H9 (cell line): Measurements from ENCODE around the gene LIMS2. TPM values are rescaled to one million over a fixed set of nuclear protein-coding genes. Genes with fewer than 3 reads are reported as not detected.

Source experiments
- DNase-seq: peaks from one replicate; pipeline ENCODE4 v3.0.0-alpha.2; 2017
- H2AFZ ChIP-seq: one replicate; pipeline ENCODE4 v1.6.1; 2013; ENCODE audit warnings: mild to moderate bottlenecking, low read length, control low read depth, moderate library complexity
- H2AK5ac ChIP-seq: 2 replicates; pipeline ENCODE4 v1.6.1; 2013; ENCODE audit warnings: low read length, control low read depth, mixed read lengths; ENCODE audit not compliant: insufficient read length
- H2BK120ac ChIP-seq: one replicate; pipeline ENCODE4 v1.6.1; 2013; ENCODE audit warnings: low read depth, mild to moderate bottlenecking, low read length, control low read depth, inconsistent platforms; ENCODE audit not compliant: poor library complexity, severe bottlenecking
- H2BK12ac ChIP-seq: 2 replicates; pipeline ENCODE4 v1.6.1; 2013; ENCODE audit warnings: low read length, control low read depth, mixed read lengths, low read depth; ENCODE audit not compliant: insufficient read length
- H2BK15ac ChIP-seq: 2 replicates; pipeline ENCODE4 v1.6.1; 2013; ENCODE audit warnings: low read depth, low read length, control low read depth
- H2BK20ac ChIP-seq: one replicate; pipeline ENCODE4 v1.6.1; 2013; ENCODE audit warnings: low read depth, mild to moderate bottlenecking, low read length, control low read depth, inconsistent platforms; ENCODE audit not compliant: poor library complexity, severe bottlenecking
- H2BK5ac ChIP-seq: 2 replicates; pipeline ENCODE4 v1.6.1; 2013; ENCODE audit warnings: low read length, control low read depth, mixed read lengths; ENCODE audit not compliant: insufficient read length
- H3K14ac ChIP-seq: 2 replicates; pipeline ENCODE4 v1.6.1; 2013; ENCODE audit warnings: low read length, control low read depth; ENCODE audit not compliant: insufficient read depth
- H3K18ac ChIP-seq: 2 replicates; pipeline ENCODE4 v1.6.1; 2013; ENCODE audit warnings: low read depth, mild to moderate bottlenecking, mixed read lengths, low read length, control low read depth; ENCODE audit not compliant: insufficient read length
- H3K23ac ChIP-seq: 2 replicates; pipeline ENCODE4 v1.6.1; 2013; ENCODE audit warnings: low read length, control low read depth, mixed read lengths, low read depth; ENCODE audit not compliant: insufficient read length
- H3K23me2 ChIP-seq: 2 replicates; pipeline ENCODE4 v1.6.1; 2013; ENCODE audit warnings: low read depth, mild to moderate bottlenecking, mixed read lengths, low read length, control low read depth; ENCODE audit not compliant: insufficient read length, poor library complexity, severe bottlenecking
- H3K27ac ChIP-seq: 2 replicates; pipeline ENCODE4 v1.5.1; 2013; ENCODE audit warnings: low read length, control low read depth, mixed read lengths, low read depth; ENCODE audit not compliant: insufficient read length
- H3K27me3 ChIP-seq: 2 replicates; pipeline ENCODE4 v1.6.1; 2013; ENCODE audit warnings: low read length, control low read depth, inconsistent platforms; ENCODE audit not compliant: insufficient read depth
- H3K4ac ChIP-seq: 2 replicates; pipeline ENCODE4 v1.6.1; 2013; ENCODE audit warnings: low read depth, mild to moderate bottlenecking, control low read depth, inconsistent platforms, low read length, moderate library complexity
- H3K4me1 ChIP-seq: 2 replicates; pipeline ENCODE4 v1.6.1; 2013; ENCODE audit warnings: low read length, control low read depth, inconsistent platforms; ENCODE audit not compliant: insufficient read depth
- H3K4me2 ChIP-seq: 2 replicates; pipeline ENCODE4 v1.6.1; 2013; ENCODE audit warnings: low read length, control low read depth, mixed read lengths; ENCODE audit not compliant: insufficient read length, insufficient read depth
- H3K56ac ChIP-seq: 2 replicates; pipeline ENCODE4 v1.6.1; 2013; ENCODE audit warnings: low read depth, mild to moderate bottlenecking, mixed read lengths, low read length, control low read depth; ENCODE audit not compliant: insufficient read length
- H3K79me1 ChIP-seq: 2 replicates; pipeline ENCODE4 v1.6.1; 2013; ENCODE audit warnings: low read depth, mild to moderate bottlenecking, moderate library complexity, low read length, control low read depth, inconsistent platforms; ENCODE audit not compliant: insufficient read depth, poor library complexity, severe bottlenecking
- H3K79me2 ChIP-seq: 2 replicates; pipeline ENCODE4 v1.6.1; 2013; ENCODE audit warnings: low read length, control low read depth, inconsistent platforms; ENCODE audit not compliant: insufficient read depth
- H3K9ac ChIP-seq: 2 replicates; pipeline ENCODE4 v1.6.1; 2013; ENCODE audit warnings: low read length, control low read depth, mixed read lengths; ENCODE audit not compliant: insufficient read length; ENCODE audit errors: extremely low read depth
- H3K9me3 ChIP-seq: one replicate; pipeline ENCODE4 v1.6.1; 2013; ENCODE audit warnings: low read depth, low read length, inconsistent platforms; ENCODE audit not compliant: control insufficient read depth
- H3T11ph ChIP-seq: one replicate; pipeline ENCODE4 v1.6.1; 2013; ENCODE audit warnings: mild to moderate bottlenecking, low read length, control low read depth, inconsistent platforms
- H4K20me1 ChIP-seq: one replicate; pipeline ENCODE4 v1.6.1; 2013; ENCODE audit not compliant: control insufficient read depth, insufficient read length, insufficient read depth
- H4K5ac ChIP-seq: 2 replicates; pipeline ENCODE4 v1.6.1; 2013; ENCODE audit warnings: low read depth, mild to moderate bottlenecking, mixed read lengths, low read length, control low read depth; ENCODE audit not compliant: insufficient read length
- H4K8ac ChIP-seq: replicated peaks from 2 replicates; pipeline ENCODE4 v1.6.1; 2013; ENCODE audit warnings: low read length, control low read depth, mixed read lengths, low read depth; ENCODE audit not compliant: insufficient read length
- H4K91ac ChIP-seq: 2 replicates; pipeline ENCODE4 v1.6.1; 2013; ENCODE audit warnings: low read depth, mild to moderate bottlenecking, moderate library complexity, mixed read lengths, low read length, control low read depth; ENCODE audit not compliant: insufficient read length
- H3K27ac Mint-ChIP-seq, 3 experiments: 2 replicates in 2 of 3; 3 replicates in 1 of 3; pipeline ENCODE4 v1.8.0; 2020 to 2021; ENCODE audit warnings: mixed read lengths in 3 of 3, mild to moderate bottlenecking in 1 of 3, moderate library complexity in 1 of 3
- H3K27me3 Mint-ChIP-seq: 2 replicates; pipeline ENCODE4 v1.8.0; 2021; ENCODE audit warnings: low read depth, mild to moderate bottlenecking, moderate library complexity, mixed read lengths
- H3K36me3 Mint-ChIP-seq, 3 experiments: 2 replicates in 2 of 3; 3 replicates in 1 of 3; pipeline ENCODE4 v1.8.0; 2020 to 2021; ENCODE audit warnings: low read depth in 3 of 3, mixed read lengths in 3 of 3; ENCODE audit not compliant: insufficient read depth in 1 of 3
- H3K4me1 Mint-ChIP-seq, 2 experiments: 2 replicates each; pipeline ENCODE4 v1.8.0; 2020; ENCODE audit warnings: mixed read lengths in 2 of 2
- H3K4me3 Mint-ChIP-seq, 2 experiments: 2 replicates in 1 of 2; 3 replicates in 1 of 2; pipeline ENCODE4 v1.8.0; 2020 to 2021; ENCODE audit warnings: mild to moderate bottlenecking in 2 of 2, mixed read lengths in 2 of 2, moderate library complexity in 1 of 2
- H3K9me3 Mint-ChIP-seq, 2 experiments: 2 replicates in 1 of 2; 3 replicates in 1 of 2; pipeline ENCODE4 v1.8.0; 2020; ENCODE audit warnings: mild to moderate bottlenecking in 2 of 2, mixed read lengths in 2 of 2, moderate library complexity in 1 of 2
- CTCF ChIP-seq: fragments of 200-600 bp; sonication (generic); conservative IDR thresholded peaks from 3 replicates; pipeline ENCODE4 v1.8.0; 2021; ENCODE audit warnings: antibody characterized with exemption, mild to moderate bottlenecking
- WGBS: extraction: QIAGEN DNeasy Blood & Tissue Kit; methylation state at CpG from one replicate; pipeline ENCODE4 v1.1.7; 2013; ENCODE audit warnings: missing lambda C conversion rate, low lambda C conversion rate, mixed read lengths; ENCODE audit not compliant: insufficient read length; ENCODE audit errors: extremely low coverage; 5-methylcytosine and 5-hydroxymethylcytosine counted together
- total RNA-seq: library from RNA; stranded (reverse); gene quantifications from 2 replicates; pipeline ENCODE4 v1.2.1, GENCODE V29; 2021

The LIMS2 gene
- total RNA-seq, 1 experiment from 2014 or later, result 5.9 TPM

DNA sequence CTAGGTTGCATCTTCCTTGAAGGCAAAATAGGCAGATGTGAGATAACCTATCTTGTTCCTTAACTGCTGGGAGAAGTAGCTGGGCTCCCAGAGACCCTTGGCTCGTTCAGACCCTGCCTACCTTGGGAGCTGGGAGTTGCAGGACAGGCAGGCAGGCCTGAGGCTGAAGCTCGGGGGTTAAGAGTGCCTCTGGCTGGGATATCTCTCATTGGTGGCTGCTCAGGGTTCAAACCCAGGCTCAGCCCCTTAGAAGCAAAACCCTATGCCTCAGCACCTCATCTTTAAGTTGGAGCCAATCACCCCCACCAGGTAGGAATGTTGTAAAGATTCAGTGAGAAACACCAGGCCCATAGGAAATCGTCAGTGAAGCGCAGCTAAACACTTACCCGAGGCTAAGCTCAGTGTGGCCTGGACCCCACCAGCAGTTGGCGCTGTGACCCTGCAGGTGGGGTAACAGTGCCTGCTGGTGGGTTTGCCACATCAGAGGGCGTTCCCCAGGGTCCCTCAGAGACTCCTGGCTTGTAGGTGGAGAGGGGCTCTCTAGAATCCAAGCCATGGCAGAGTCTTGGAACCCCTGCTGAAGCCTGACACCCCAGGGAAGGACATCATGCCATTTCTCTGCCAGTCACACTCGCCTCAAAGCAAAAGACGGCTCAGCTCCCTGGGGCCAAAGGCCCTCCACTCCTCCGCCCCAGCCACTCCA, 84.0 kb downstream of the LIMS2 start:
- no peaks in the 10 kb centered on the region for H3K79me1 ChIP-seq
- no peak overlapping the region for H3K27ac Mint-ChIP-seq
- no peaks in the 10 kb centered on the region; a peak in 1 of 7 replicates for H3K36me3 Mint-ChIP-seq
- no peak overlapping the region for H4K91ac ChIP-seq
- no peak overlapping the region for H3K9ac ChIP-seq
- no peak overlapping the region for H3K27ac ChIP-seq
- no peak overlapping the region for H3K23ac ChIP-seq
- no peaks in the 10 kb centered on the region for H3K27me3 ChIP-seq
- no peak overlapping the region for H2BK120ac ChIP-seq
- no peak overlapping the region for H3K18ac ChIP-seq
- peaks cover 3 to 7% of the 10 kb centered on the region in 2 experiments; a peak in 3 of 4 replicates for H3K4me1 Mint-ChIP-seq
- no peaks in the 10 kb centered on the region for H3K79me2 ChIP-seq
- H3K4me2 ChIP-seq, result no peak overlapping the region
- no CpG with 5 or more reads among the region's 10 CpGs for WGBS
- H4K5ac ChIP-seq, result no peak overlapping the region
- no peak overlapping the region for H2BK5ac ChIP-seq
- no peak overlapping the region for H2BK15ac ChIP-seq
- peak; percentile 99 for TF ChIP-seq CTCF
- H3K23me2 ChIP-seq, result no peaks in the 10 kb centered on the region
- no peak overlapping the region for H4K8ac ChIP-seq
- H2BK20ac ChIP-seq, result no peak overlapping the region
- no peak overlapping the region for H3K14ac ChIP-seq
- H2AK5ac ChIP-seq, result no peak overlapping the region
- no peak overlapping the region for H2AFZ ChIP-seq
- H3K9me3 ChIP-seq, result no peaks in the 10 kb centered on the region
- no peak overlapping the region for H3T11ph ChIP-seq
- no peaks in the 10 kb centered on the region for H4K20me1 ChIP-seq
- H3K9me3 Mint-ChIP-seq, result no peaks in the 10 kb centered on the region
- no peak overlapping the region for H2BK12ac ChIP-seq
- no peak overlapping the region for H3K4me3 Mint-ChIP-seq
- no peak overlapping the region for H3K4ac ChIP-seq
- H3K56ac ChIP-seq, result no peak overlapping the region
- DNase-seq, result peak; percentile 92
- no peaks in the 10 kb centered on the region; the same call in none of the 2 replicates for H3K27me3 Mint-ChIP-seq
- H3K4me1 ChIP-seq, result no peaks in the 10 kb centered on the region
